Naive thymus-derived CD4-positive, alpha-beta T cell (primary cell): ENCODE measurements around the gene MYEOV. TPM values are rescaled to one million over a fixed set of nuclear protein-coding genes. Genes with fewer than 3 reads are reported as not detected.

ENCODE experiments used
- ATAC-seq: fragments of 150-1000 bp; cut with Tn5 transposase; 2 replicates; pipeline ENCODE4 v1.10.0; 2021; ENCODE audit warnings: mild to moderate bottlenecking, moderate library complexity
- CTCF ChIA-PET: fragments of 350-600 bp; sonication (Branson Sonifier 250); formaldehyde crosslinking; loops from one replicate; lab custom pipeline; 2021; ENCODE audit warnings: antibody characterized with exemption; lab: Charles Lee
- POLR2A ChIA-PET: fragments of 350-600 bp; sonication (Branson Sonifier 250); formaldehyde crosslinking; loops from one replicate; lab custom pipeline; 2021; ENCODE audit warnings: antibody characterized with exemption, inconsistent platforms; lab: Charles Lee
- DNase-seq, 9 donors: peaks; one replicate each; pipeline versions ENCODE4 v3.0.0 to v3.0.0-alpha.2; 2020 to 2022; ENCODE audit warnings: mixed read lengths in 1 of 9
- H3K27ac ChIP-seq: one replicate; pipeline ENCODE4 v1.7.0; 2013; ENCODE audit warnings: mild to moderate bottlenecking, low read depth, low read length, moderate library complexity
- H3K27me3 ChIP-seq, 2 donors: one replicate each; pipeline ENCODE4 v1.7.0; 2013; ENCODE audit warnings: low read length in 2 of 2, mild to moderate bottlenecking in 2 of 2, moderate library complexity in 2 of 2; ENCODE audit not compliant: control insufficient read depth in 2 of 2, insufficient read depth in 2 of 2
- H3K36me3 ChIP-seq, 3 experiments: 1 replicate in 2 of 3; 2 replicates in 1 of 3; pipeline ENCODE4 v1.7.0; 2013; ENCODE audit warnings: low read length in 3 of 3, mild to moderate bottlenecking in 3 of 3, moderate library complexity in 1 of 3; ENCODE audit not compliant: insufficient read depth in 3 of 3, control insufficient read depth in 2 of 3
- H3K4me1 ChIP-seq, 2 donors: one replicate each; pipeline ENCODE4 v1.7.0; 2013; ENCODE audit warnings: low read length in 2 of 2, mild to moderate bottlenecking in 2 of 2, moderate library complexity in 1 of 2; ENCODE audit not compliant: control insufficient read depth in 2 of 2, insufficient read depth in 2 of 2
- H3K4me3 ChIP-seq: 2 replicates; pipeline ENCODE4 v1.7.0; 2013; ENCODE audit warnings: mild to moderate bottlenecking, low read length
- H3K9me3 ChIP-seq, 3 experiments: 1 replicate in 2 of 3; 2 replicates in 1 of 3; pipeline ENCODE4 v1.7.0; 2013; ENCODE audit warnings: low read length in 3 of 3; ENCODE audit not compliant: control insufficient read depth in 2 of 3
- H3K27ac Mint-ChIP-seq, 9 donors: one replicate each; pipeline ENCODE4 v1.8.0; 2020 to 2022; ENCODE audit warnings: mixed read lengths in 9 of 9, mild to moderate bottlenecking in 8 of 9, moderate library complexity in 5 of 9, inconsistent platforms in 2 of 9
- H3K27me3 Mint-ChIP-seq, 5 donors: one replicate each; pipeline ENCODE4 v1.8.0; 2021 to 2022; ENCODE audit warnings: mixed read lengths in 5 of 5, mild to moderate bottlenecking in 1 of 5
- H3K36me3 Mint-ChIP-seq, 5 donors: one replicate each; pipeline ENCODE4 v1.8.0; 2020 to 2022; ENCODE audit warnings: mixed read lengths in 5 of 5, mild to moderate bottlenecking in 3 of 5, inconsistent platforms in 1 of 5
- H3K4me1 Mint-ChIP-seq, 7 donors: one replicate each; pipeline ENCODE4 v1.8.0; 2020 to 2022; ENCODE audit warnings: mixed read lengths in 7 of 7, mild to moderate bottlenecking in 3 of 7, inconsistent platforms in 1 of 7
- H3K4me3 Mint-ChIP-seq, 10 donors: one replicate each; pipeline ENCODE4 v1.8.0; 2020 to 2022; ENCODE audit warnings: mild to moderate bottlenecking in 10 of 10, mixed read lengths in 10 of 10, moderate library complexity in 6 of 10, inconsistent platforms in 2 of 10
- H3K9me3 Mint-ChIP-seq, 11 donors: one replicate each; pipeline ENCODE4 v1.8.0; 2020 to 2022; ENCODE audit warnings: mixed read lengths in 11 of 11, mild to moderate bottlenecking in 4 of 11, inconsistent platforms in 1 of 11, moderate library complexity in 1 of 11
- intact Hi-C, 2 donors: fragments of 100-400 bp; cut with micrococcal nuclease; formaldehyde crosslinking; loops; one replicate each; pipeline ENCODE4 v1.15.1; 2023
- polyA plus RNA-seq, 2 donors: library from polyadenylated mRNA; unstranded; fragments of 300-500 nt; fragmentation: Illumina TruSeq; gene quantifications; one replicate each; pipeline ENCODE4 v1.2.3, GENCODE V29; 2021
- total RNA-seq, 6 experiments: library from RNA in 5 of 6; stranded (reverse) in 5 of 6; gene quantifications; 1 replicate in 5 of 6; 2 replicates in 1 of 6; pipeline ENCODE4 v1.2.3 and lab custom pipeline; 2021 to 2026

The MYEOV gene
- total and polyA plus RNA-seq, 7 experiments from 2014 or later: 0.20 to 0.32 TPM; not detected in 5

DNA sequence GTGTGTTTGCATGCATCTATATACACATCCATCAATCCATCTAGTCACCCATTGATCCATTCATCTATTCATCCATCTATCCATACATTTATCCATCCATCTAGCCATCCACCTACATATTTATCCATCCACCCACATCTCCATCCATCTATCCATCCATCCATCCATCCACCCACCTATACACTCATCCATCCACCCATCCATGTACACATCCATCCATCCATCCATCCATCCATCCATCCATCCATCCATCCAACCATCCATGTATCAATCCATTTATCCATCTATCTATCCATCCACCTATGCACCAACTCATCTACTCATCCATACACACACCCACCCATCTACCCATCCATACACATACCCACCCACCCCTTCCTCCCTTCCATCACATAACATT lies 18.8 kb upstream of the MYEOV start:
- H3K27me3 Mint-ChIP-seq: no peaks in the 10 kb centered on the region
- H3K36me3 ChIP-seq: no peaks in the 10 kb centered on the region
- H3K4me1 Mint-ChIP-seq: peaks cover 0 to 5% (median 0%) of the 10 kb centered on the region in 7 donors
- POLR2A ChIA-PET: no interaction called here
- CTCF ChIA-PET: no interaction called here
- H3K9me3 Mint-ChIP-seq: peaks cover 0 to 6% (median 0%) of the 10 kb centered on the region in 11 donors
- no peaks in the 10 kb centered on the region for H3K36me3 Mint-ChIP-seq
- H3K27me3 ChIP-seq: no peaks in the 10 kb centered on the region
- H3K4me1 ChIP-seq: no peaks in the 10 kb centered on the region
- DNase-seq (no peak), ATAC-seq (no peak)
- H3K9me3 ChIP-seq: no peaks in the 10 kb centered on the region
- no peak overlapping the region for H3K4me3 ChIP-seq
- H3K27ac ChIP-seq: no peak overlapping the region
- no peak overlapping the region for H3K4me3 Mint-ChIP-seq
- no peak overlapping the region for H3K27ac Mint-ChIP-seq
- intact Hi-C loops: no loop called here

DNA sequence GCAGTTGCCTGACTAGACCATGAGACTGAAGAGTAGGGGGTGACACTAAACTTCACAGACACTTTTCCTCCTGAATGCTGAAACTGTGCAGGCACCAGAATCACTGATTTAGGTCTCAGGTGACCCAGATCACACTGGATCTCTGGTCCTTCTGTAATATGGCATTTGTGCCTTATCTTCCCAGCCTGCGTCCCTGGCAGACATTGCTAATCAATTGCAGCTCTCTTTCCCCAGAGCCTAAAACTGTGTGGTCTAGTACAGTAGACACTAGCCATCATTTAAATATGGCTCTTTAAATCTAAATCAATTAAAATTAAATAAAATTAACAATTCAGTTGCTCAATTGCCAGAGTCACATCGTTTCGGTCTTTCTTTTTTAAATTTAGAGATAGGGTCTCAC lies 17.8 kb upstream of the MYEOV start:
- Histone ChIP-seq H3K36me3 (no peaks in the 10 kb centered on the region), H3K9me3 (no peaks in the 10 kb centered on the region), H3K27me3 (no peaks in the 10 kb centered on the region), H3K27ac (no peak overlapping the region), H3K4me3 (no peak overlapping the region), H3K4me1 (no peaks in the 10 kb centered on the region)
- ChIA-PET CTCF (no interaction called here), POLR2A (no interaction called here)
- Mint-ChIP-seq H3K36me3 (no peaks in the 10 kb centered on the region), H3K27me3 (no peaks in the 10 kb centered on the region), H3K4me3 (no peak overlapping the region), H3K27ac (no peak overlapping the region), H3K9me3 (peaks cover 0 to 6% (median 0%) of the 10 kb centered on the region in 11 donors), H3K4me1 (peaks cover 0 to 5% (median 0%) of the 10 kb centered on the region in 7 donors)
- intact Hi-C loops: no loop called here
- DNase-seq: no peak
- no peak for ATAC-seq

DNA sequence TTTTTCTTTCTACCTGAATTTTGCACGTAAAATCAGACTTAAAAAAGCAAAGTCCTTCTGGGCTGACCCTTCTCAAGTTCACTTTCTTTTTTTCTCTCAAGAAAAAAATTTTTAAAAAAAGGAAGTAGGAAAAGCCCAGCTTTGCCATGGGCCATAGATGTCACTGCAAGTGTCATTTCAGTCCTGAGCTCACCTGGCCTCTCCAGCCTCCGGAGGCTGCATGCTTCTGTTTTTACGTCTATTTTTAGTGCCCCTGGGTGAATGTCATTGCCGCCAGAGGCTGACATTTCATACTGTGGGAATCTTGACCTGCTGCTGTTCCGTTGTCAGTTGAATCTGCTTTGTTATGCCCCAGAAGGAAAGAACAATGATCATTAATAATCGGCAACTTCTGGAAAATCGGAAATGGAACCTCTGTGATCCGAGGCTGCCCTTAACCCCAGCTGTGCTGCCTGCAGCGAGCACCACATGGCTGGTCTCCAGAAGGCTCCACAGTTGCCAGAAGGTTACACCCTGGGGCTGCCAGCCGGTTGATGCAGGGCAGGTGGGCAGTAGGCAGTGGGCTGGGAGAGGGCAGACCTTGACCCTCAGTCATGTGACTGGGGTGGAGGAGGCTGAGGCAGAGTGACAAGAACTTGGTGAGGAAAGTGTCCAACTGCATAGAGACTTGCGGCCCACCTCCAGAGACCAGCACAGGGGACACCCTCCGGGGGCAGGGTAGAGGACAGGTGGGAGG lies 16.7 kb upstream of the MYEOV start:
- H3K27me3 ChIP-seq: no peaks in the 10 kb centered on the region
- Mint-ChIP-seq H3K4me3 (no peak overlapping the region), H3K27ac (peak overlapping the region in 1 of 9 donors; percentile 38), H3K36me3 (no peaks in the 10 kb centered on the region), H3K4me1 (peaks cover 0 to under 1% (median 0%) of the 10 kb centered on the region in 7 donors), H3K27me3 (no peaks in the 10 kb centered on the region), H3K9me3 (peaks cover 0 to 3% (median 0%) of the 10 kb centered on the region in 11 donors)
- no peak overlapping the region for H3K27ac ChIP-seq
- H3K4me3 ChIP-seq: no peak overlapping the region
- ATAC-seq: no peak
- ChIA-PET POLR2A (no interaction called here), CTCF (no interaction called here)
- intact Hi-C loops: no loop called here
- no peak for DNase-seq
- no peaks in the 10 kb centered on the region for H3K9me3 ChIP-seq
- H3K36me3 ChIP-seq: no peaks in the 10 kb centered on the region
- H3K4me1 ChIP-seq: no peaks in the 10 kb centered on the region

DNA sequence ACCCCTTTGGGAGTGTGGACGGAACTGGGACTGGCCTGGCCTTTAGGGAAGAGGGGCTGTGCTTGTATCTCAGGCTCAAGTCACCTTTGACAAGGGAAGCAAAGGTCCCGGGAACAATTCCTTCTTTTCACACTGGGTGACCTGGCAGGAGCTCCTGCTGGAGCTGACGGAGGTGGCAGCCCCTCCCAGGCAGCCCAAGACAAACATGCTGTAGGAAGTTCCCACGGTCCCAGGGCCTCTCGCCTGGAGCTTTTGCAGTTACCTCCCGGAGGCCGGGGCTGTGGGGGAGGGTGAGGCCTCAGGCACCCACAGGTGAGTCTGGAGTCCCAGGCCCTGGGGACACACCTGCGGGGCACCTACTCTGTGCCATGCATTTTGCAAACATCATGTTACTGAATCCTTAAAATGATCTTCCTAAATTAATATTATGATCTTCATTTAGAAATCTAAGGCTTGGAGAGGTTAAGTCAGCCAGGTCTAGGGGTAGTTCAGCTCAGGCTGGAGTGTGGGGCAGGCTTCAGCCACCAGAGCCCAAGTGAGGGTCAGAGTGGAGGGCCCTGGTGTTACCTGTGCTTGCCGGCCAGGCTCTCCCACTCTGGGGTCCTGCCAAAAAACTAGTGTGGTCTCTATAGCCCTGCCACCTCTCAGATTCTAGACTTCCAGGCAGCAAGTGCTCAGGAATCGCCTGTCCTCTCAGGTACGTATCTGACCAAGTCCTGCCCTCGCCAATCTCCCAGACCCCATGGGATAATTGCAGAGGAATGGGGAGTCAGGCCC lies 15.7 kb upstream of the MYEOV start:
- DNase-seq (no peak), ATAC-seq (no peak)
- Mint-ChIP-seq H3K9me3 (peaks cover 0 to 3% (median 0%) of the 10 kb centered on the region in 11 donors), H3K27ac (no peak overlapping the region), H3K36me3 (no peaks in the 10 kb centered on the region), H3K4me3 (no peak overlapping the region), H3K4me1 (no peaks in the 10 kb centered on the region), H3K27me3 (peaks cover 0 to 1% (median 0%) of the 10 kb centered on the region in 5 donors)
- H3K9me3 ChIP-seq: no peaks in the 10 kb centered on the region
- intact Hi-C loops: no loop called here
- no peaks in the 10 kb centered on the region for H3K4me1 ChIP-seq
- POLR2A ChIA-PET: no interaction called here
- no peak overlapping the region for H3K4me3 ChIP-seq
- no peak overlapping the region for H3K27ac ChIP-seq
- no peaks in the 10 kb centered on the region for H3K27me3 ChIP-seq
- H3K36me3 ChIP-seq: no peaks in the 10 kb centered on the region
- CTCF ChIA-PET: no interaction called here

DNA sequence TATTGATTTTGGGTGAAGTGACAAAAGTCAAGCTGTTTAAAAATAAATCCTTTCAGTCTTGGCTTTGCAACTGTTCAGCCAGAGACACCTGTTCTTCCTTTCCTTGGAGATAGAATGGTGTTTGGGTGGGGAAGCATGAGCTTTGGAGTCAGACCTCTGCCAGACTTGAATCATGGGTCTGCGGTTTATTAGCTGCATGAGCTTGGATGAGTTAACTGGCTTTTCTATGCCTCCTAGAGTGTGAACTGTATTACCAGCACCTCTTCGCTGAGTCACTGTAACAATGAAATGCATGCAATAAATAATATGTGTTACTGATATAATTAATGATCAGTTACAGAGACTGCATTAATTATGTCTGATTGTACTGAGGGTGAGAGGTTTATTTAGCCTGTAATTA lies 13.5 kb upstream of the MYEOV start:
- ChIA-PET CTCF (no interaction called here), POLR2A (no interaction called here)
- Histone ChIP-seq H3K36me3 (no peaks in the 10 kb centered on the region), H3K4me3 (no peak overlapping the region), H3K9me3 (no peaks in the 10 kb centered on the region), H3K27ac (no peak overlapping the region), H3K4me1 (no peaks in the 10 kb centered on the region), H3K27me3 (no peaks in the 10 kb centered on the region)
- no peaks in the 10 kb centered on the region for H3K36me3 Mint-ChIP-seq
- DNase-seq (no peak), ATAC-seq (no peak)
- peaks cover 0 to 3% (median 0%) of the 10 kb centered on the region in 11 donors for H3K9me3 Mint-ChIP-seq
- H3K27me3 Mint-ChIP-seq: peaks cover 0 to 4% (median 0%) of the 10 kb centered on the region in 5 donors
- H3K4me3 Mint-ChIP-seq: no peak overlapping the region
- H3K27ac Mint-ChIP-seq: no peak overlapping the region
- no peaks in the 10 kb centered on the region for H3K4me1 Mint-ChIP-seq
- intact Hi-C loops: no loop called here

DNA sequence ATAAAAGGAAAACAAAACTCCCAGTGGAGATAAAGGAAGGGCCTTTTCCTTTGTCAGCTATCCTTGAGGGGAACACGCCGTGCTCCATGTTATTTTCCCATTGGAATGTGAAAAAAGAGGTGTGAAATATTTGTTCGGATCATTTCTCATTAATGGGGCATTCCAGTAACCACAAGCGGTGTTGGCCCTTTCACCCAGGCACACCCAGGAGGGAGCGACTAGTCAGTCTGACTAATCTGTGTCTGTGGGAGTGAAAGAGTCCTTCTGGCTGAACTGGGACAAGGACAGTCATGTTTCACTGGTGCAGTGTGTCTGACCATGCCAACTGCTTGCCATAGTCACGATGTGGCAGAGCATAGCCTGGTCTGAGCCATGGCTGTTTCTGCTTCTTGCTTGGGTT lies 13.0 kb upstream of the MYEOV start:
- no peak overlapping the region for H3K27ac Mint-ChIP-seq
- no peaks in the 10 kb centered on the region for H3K4me1 Mint-ChIP-seq

More for the DNA sequence above, 13.0 kb upstream of the MYEOV start:
- H3K9me3 Mint-ChIP-seq: peaks cover 0 to 3% (median 0%) of the 10 kb centered on the region in 11 donors
- H3K36me3 Mint-ChIP-seq: no peaks in the 10 kb centered on the region
- no peak for DNase-seq
- H3K27me3 Mint-ChIP-seq: peaks cover 0 to 7% (median 0%) of the 10 kb centered on the region in 5 donors
- no peak overlapping the region for H3K4me3 ChIP-seq
- no peaks in the 10 kb centered on the region for H3K27me3 ChIP-seq
- H3K27ac ChIP-seq: no peak overlapping the region
- intact Hi-C loops: no loop called here
- H3K4me3 Mint-ChIP-seq: no peak overlapping the region
- no peaks in the 10 kb centered on the region for H3K4me1 ChIP-seq
- no peaks in the 10 kb centered on the region for H3K9me3 ChIP-seq
- H3K36me3 ChIP-seq: no peaks in the 10 kb centered on the region
- ChIA-PET CTCF (no interaction called here), POLR2A (no interaction called here)
- no peak for ATAC-seq
